Suprapubic skin (tissue), 4 donors: ENCODE measurements around the gene LRP11. TPM values are rescaled to one million over a fixed set of nuclear protein-coding genes. Genes with fewer than 3 reads are reported as not detected.

Experiments
- DNase-seq, 2 donors: peaks; one replicate each; pipeline ENCODE4 v3.0.0-alpha.2; 2019; ENCODE audit warnings: low spot score in 2 of 2
- H3K27ac ChIP-seq: fragments of 200-600 bp; sonication (generic); one replicate; pipeline ENCODE4 v1.5.1; 2019
- H3K27me3 ChIP-seq: fragments of 200-600 bp; sonication (generic); one replicate; pipeline ENCODE4 v1.5.1; 2019
- H3K36me3 ChIP-seq: fragments of 200-600 bp; sonication (generic); one replicate; pipeline ENCODE4 v1.5.1; 2019
- H3K4me1 ChIP-seq: fragments of 200-600 bp; sonication (generic); one replicate; pipeline ENCODE4 v1.5.1; 2019
- H3K4me3 ChIP-seq: fragments of 200-600 bp; sonication (generic); one replicate; pipeline ENCODE4 v1.5.1; 2019; ENCODE audit warnings: mild to moderate bottlenecking
- H3K9me3 ChIP-seq: fragments of 200-600 bp; sonication (generic); one replicate; pipeline ENCODE4 v1.5.1; 2019
- EP300 ChIP-seq: sonication (generic); formaldehyde crosslinking; IDR thresholded peaks from one replicate; pipeline ENCODE4 v1.6.1; 2017; ENCODE audit warnings: antibody characterized with exemption
- POLR2A ChIP-seq, 2 donors: fragments of 450-650 bp; IDR thresholded peaks; one replicate each; pipeline ENCODE4 v1.6.1; 2017; ENCODE audit warnings: antibody characterized with exemption in 2 of 2, mild to moderate bottlenecking in 2 of 2, moderate library complexity in 2 of 2
- POLR2AphosphoS5 ChIP-seq, 3 donors: sonication (generic); formaldehyde crosslinking; IDR thresholded peaks; one replicate each; pipeline ENCODE4 v1.6.1; 2017; ENCODE audit warnings: antibody characterized with exemption in 3 of 3
- WGBS: methylation state at CpG from one replicate; pipeline ENCODE4 v1.1.5; 2018; 5-methylcytosine and 5-hydroxymethylcytosine counted together
- total RNA-seq, 4 donors: library from RNA; depleted of rRNA; stranded (reverse); fragments of >200 nt; gene quantifications; one replicate each; pipeline ENCODE4 v1.1.0, GENCODE V29; 2016
- TF ChIP-seq, protein P1 (sequence below), 2 donors: fragments of 200-600 bp in 1 of 2; fragments of 450-650 bp in 1 of 2; sonication (generic) in 1 of 2; IDR thresholded peaks; one replicate each; pipeline ENCODE4 v1.5.1; 2016 to 2019; ENCODE audit warnings: antibody characterized with exemption in 2 of 2, mild to moderate bottlenecking in 1 of 2, moderate library complexity in 1 of 2

The LRP11 gene
- total RNA-seq, 4 donors from 2014 or later: 43.6 to 77.2 (median 68.4) TPM

DNA sequence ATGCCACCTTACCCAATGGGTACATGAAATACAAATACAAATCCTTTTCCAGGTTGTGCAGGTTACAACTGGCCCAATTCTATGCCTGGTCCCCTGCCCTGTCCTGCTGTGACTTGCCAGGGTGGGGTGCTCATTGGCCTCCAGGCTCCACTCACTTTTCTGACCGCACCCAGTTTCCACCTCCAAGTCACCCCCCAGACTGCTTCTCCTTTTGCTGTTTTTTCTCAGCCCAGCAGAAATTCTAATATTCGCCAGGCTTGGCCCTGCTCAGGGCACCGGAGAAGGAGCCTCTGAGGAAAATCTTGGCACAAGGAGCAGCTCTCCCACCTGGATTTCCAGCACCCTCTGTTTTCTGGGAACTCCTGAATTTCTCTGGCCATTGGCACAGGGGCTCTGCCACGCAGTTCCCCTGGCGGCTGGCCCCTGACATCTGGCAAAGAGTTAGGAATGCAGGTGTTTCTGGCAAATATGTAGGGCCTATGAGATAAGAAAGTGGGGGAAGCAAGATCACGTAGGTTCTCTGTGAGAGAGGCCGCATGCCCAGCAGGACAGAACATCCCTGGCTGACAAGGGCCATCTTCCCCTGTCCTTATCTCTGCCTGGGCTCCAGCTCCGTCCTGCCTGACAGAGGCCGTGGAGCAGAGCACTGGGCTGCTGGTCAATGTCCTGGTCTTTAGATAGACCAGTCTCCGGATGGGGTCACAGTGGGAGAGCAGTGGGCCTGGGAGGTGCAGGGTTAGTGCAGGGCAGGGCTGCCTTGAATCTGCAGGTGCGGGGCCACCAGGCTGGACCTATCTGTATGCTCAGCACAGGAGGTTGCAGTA, 36.7 kb upstream of the LRP11 start:
- DNase-seq: peak; percentile 62 to 70
- Histone ChIP-seq H3K4me1 (peaks cover 55% of the 10 kb centered on the region), H3K9me3 (no peaks in the 10 kb centered on the region), H3K4me3 (no peak overlapping the region), H3K27me3 (no peaks in the 10 kb centered on the region), H3K27ac (peak overlapping the region; percentile 75), H3K36me3 (no peaks in the 10 kb centered on the region)
- 67% methylated on average over 9 of the region's 11 CpGs for WGBS
- TF ChIP-seq, protein P1, sequence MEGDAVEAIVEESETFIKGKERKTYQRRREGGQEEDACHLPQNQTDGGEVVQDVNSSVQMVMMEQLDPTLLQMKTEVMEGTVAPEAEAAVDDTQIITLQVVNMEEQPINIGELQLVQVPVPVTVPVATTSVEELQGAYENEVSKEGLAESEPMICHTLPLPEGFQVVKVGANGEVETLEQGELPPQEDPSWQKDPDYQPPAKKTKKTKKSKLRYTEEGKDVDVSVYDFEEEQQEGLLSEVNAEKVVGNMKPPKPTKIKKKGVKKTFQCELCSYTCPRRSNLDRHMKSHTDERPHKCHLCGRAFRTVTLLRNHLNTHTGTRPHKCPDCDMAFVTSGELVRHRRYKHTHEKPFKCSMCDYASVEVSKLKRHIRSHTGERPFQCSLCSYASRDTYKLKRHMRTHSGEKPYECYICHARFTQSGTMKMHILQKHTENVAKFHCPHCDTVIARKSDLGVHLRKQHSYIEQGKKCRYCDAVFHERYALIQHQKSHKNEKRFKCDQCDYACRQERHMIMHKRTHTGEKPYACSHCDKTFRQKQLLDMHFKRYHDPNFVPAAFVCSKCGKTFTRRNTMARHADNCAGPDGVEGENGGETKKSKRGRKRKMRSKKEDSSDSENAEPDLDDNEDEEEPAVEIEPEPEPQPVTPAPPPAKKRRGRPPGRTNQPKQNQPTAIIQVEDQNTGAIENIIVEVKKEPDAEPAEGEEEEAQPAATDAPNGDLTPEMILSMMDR (IDR thresholded peaks at IDR 0.05): no peak
- peak in 1 of 3 donors; percentile 55 for TF ChIP-seq POLR2AphosphoS5 (IDR thresholded peaks at IDR 0.05)

GRCh38 chr6:149899926-149900619, 35.9 kb upstream of the LRP11 start:
- peaks cover 58% of the 10 kb centered on the region for H3K4me1 ChIP-seq
- peak overlapping the region; percentile 75 for H3K27ac ChIP-seq
- no peaks in the 10 kb centered on the region for H3K36me3 ChIP-seq
- H3K9me3 ChIP-seq: no peaks in the 10 kb centered on the region
- no peak for TF ChIP-seq EP300
- TF ChIP-seq POLR2A (IDR thresholded peaks at IDR 0.05): no peak
- TF ChIP-seq, protein P1 (IDR thresholded peaks at IDR 0.05): no peak
- no peak for TF ChIP-seq POLR2AphosphoS5 (IDR thresholded peaks at IDR 0.05)
- 63% methylated on average over 7 of the region's 7 CpGs for WGBS
- no peaks in the 10 kb centered on the region for H3K27me3 ChIP-seq
- peak; percentile 56 to 65 for DNase-seq
- H3K4me3 ChIP-seq: no peak overlapping the region

GRCh38 chr6:149899486-149899885, 35.3 kb upstream of the LRP11 start:
- no peaks in the 10 kb centered on the region for H3K27me3 ChIP-seq
- WGBS: 62% methylated on average over 6 of the region's 6 CpGs
- no peaks in the 10 kb centered on the region for H3K9me3 ChIP-seq
- no peak for TF ChIP-seq EP300
- no peak for TF ChIP-seq POLR2AphosphoS5 (IDR thresholded peaks at IDR 0.05)
- no peak for TF ChIP-seq POLR2A (IDR thresholded peaks at IDR 0.05)
- TF ChIP-seq, protein P1 (IDR thresholded peaks at IDR 0.05): no peak
- DNase-seq: peak; percentile 45 to 53
- no peaks in the 10 kb centered on the region for H3K36me3 ChIP-seq
- peak overlapping the region; percentile 75 for H3K27ac ChIP-seq
- H3K4me3 ChIP-seq: no peak overlapping the region
- H3K4me1 ChIP-seq: peaks cover 64% of the 10 kb centered on the region

- H3K27ac ChIP-seq: peak overlapping the region; percentile 75
- H3K27me3 ChIP-seq: no peaks in the 10 kb centered on the region
- TF ChIP-seq EP300: no peak
- TF ChIP-seq POLR2A (IDR thresholded peaks at IDR 0.05): no peak
- no peak for TF ChIP-seq POLR2AphosphoS5 (IDR thresholded peaks at IDR 0.05)
- TF ChIP-seq, protein P1 (IDR thresholded peaks at IDR 0.05): no peak
- WGBS: 85% methylated on average over 9 of the region's 9 CpGs
- H3K4me3 ChIP-seq: no peak overlapping the region
- DNase-seq: peak; percentile 53 to 55
- H3K4me1 ChIP-seq: peaks cover 64% of the 10 kb centered on the region
- H3K9me3 ChIP-seq: no peaks in the 10 kb centered on the region
- no peaks in the 10 kb centered on the region for H3K36me3 ChIP-seq
These were observed 34.8 kb upstream of the LRP11 start for GRCh38 chr6:149898966-149899365.
